SU-DHL-6 (cell line): ENCODE data around the gene SERPINA5.

ENCODE experiments used
- H2AFZ ChIP-seq: fragments of 200-600 bp; sonication (generic); 2 replicates; pipeline ENCODE4 v1.6.1; 2014; ENCODE audit warnings: low read depth, mild to moderate bottlenecking, moderate library complexity, mixed read lengths, antibody characterized with exemption, low read length; ENCODE audit not compliant: severe bottlenecking
- H3F3A ChIP-seq: fragments of 200-600 bp; shearing (Covaris generic); 2 replicates; pipeline ENCODE4 v1.6.0; 2016; ENCODE audit warnings: antibody characterized with exemption, mild to moderate bottlenecking; ENCODE audit not compliant: insufficient read depth
- H3K27ac ChIP-seq: fragments of 200-600 bp; sonication (generic); 2 replicates; pipeline ENCODE4 v1.5.1; 2016; ENCODE audit warnings: low read depth, mild to moderate bottlenecking, low read length, moderate library complexity, mixed read lengths
- H3K27me3 ChIP-seq: fragments of 200-600 bp; sonication (generic), shearing (Covaris generic); 2 replicates; pipeline ENCODE4 v1.6.0; 2014; ENCODE audit warnings: mild to moderate bottlenecking, low read length
- H3K36me3 ChIP-seq: fragments of 200-600 bp; sonication (generic); 2 replicates; pipeline ENCODE4 v1.6.1; 2014; ENCODE audit warnings: mild to moderate bottlenecking, low read length, mixed read lengths
- H3K4me2 ChIP-seq: fragments of 300-600, 200-600 bp; shearing (Covaris generic), sonication (generic); 2 replicates; pipeline ENCODE4 v1.6.0; 2014; ENCODE audit warnings: low read length, low read depth, mild to moderate bottlenecking; ENCODE audit not compliant: poor library complexity, severe bottlenecking
- H3K4me3 ChIP-seq: fragments of 200-600 bp; sonication (generic); 2 replicates; pipeline ENCODE4 v1.5.1; 2014; ENCODE audit warnings: antibody characterized with exemption, low read length, mild to moderate bottlenecking, mixed read lengths; ENCODE audit not compliant: insufficient read depth, poor library complexity, severe bottlenecking
- H3K79me2 ChIP-seq: fragments of 200-600 bp; sonication (generic); 2 replicates; pipeline ENCODE4 v1.6.1; 2014; ENCODE audit warnings: mild to moderate bottlenecking, low read length, moderate library complexity; ENCODE audit not compliant: insufficient read depth
- H3K9ac ChIP-seq: fragments of 200-600 bp; sonication (generic); 2 replicates; pipeline ENCODE4 v1.7.0; 2014; ENCODE audit warnings: mild to moderate bottlenecking, low read length
- H3K9me2 ChIP-seq: fragments of 200-600 bp; sonication (generic); replicated peaks from 2 replicates; pipeline ENCODE4 v1.6.1; 2014; ENCODE audit warnings: low read length; ENCODE audit not compliant: insufficient read depth
- H3K9me3 ChIP-seq: fragments of 200-600 bp; sonication (generic); 2 replicates; pipeline ENCODE4 v1.6.1; 2014; ENCODE audit warnings: low read length, mixed read lengths; ENCODE audit not compliant: insufficient read depth
- H4K20me1 ChIP-seq: fragments of 200-600 bp; sonication (generic); 2 replicates; pipeline ENCODE4 v1.6.1; 2014; ENCODE audit warnings: low read depth, mild to moderate bottlenecking, antibody characterized with exemption, low read length, moderate library complexity, mixed read lengths
- EZH2phosphoT487 ChIP-seq: fragments of 200-600 bp; sonication (generic), shearing (Covaris generic); conservative IDR thresholded peaks from 2 replicates; pipeline ENCODE4 v1.6.1; 2018; ENCODE audit warnings: mild to moderate bottlenecking, antibody characterized with exemption, low read length, moderate library complexity, mixed read lengths
- TF ChIP-seq, protein P1 (sequence below): fragments of 200-600 bp; sonication (generic); IDR thresholded peaks from one replicate; pipeline ENCODE4 v1.5.1; 2017; ENCODE audit warnings: antibody characterized with exemption, mild to moderate bottlenecking, low read length, moderate library complexity; ENCODE audit not compliant: insufficient read depth, poor library complexity, severe bottlenecking

SERPINA5 gene

DNA sequence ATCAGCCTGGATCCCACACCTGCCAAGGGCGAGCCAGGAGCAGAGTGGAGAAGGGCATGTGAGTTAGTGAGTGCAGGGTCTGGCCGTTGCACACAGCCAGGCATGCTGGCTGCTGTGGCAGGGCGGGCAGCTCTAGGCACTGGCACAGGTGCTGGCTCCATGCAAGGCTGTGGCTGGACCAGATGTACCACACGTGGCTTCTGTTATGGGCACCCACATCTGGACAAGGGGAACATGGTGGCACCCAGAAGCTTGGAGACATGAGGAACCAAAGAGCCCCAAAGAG, 51.0 kb downstream of the SERPINA5 start:
- no peaks in the 10 kb centered on the region for H3F3A ChIP-seq
- no peaks in the 10 kb centered on the region for H4K20me1 ChIP-seq
- H3K36me3 ChIP-seq = no peaks in the 10 kb centered on the region
- H3K9me2 ChIP-seq = no peaks in the 10 kb centered on the region
- H2AFZ ChIP-seq = no peak overlapping the region
- no peak overlapping the region for H3K4me3 ChIP-seq
- no peak overlapping the region for H3K4me2 ChIP-seq
- TF ChIP-seq, protein P1, sequence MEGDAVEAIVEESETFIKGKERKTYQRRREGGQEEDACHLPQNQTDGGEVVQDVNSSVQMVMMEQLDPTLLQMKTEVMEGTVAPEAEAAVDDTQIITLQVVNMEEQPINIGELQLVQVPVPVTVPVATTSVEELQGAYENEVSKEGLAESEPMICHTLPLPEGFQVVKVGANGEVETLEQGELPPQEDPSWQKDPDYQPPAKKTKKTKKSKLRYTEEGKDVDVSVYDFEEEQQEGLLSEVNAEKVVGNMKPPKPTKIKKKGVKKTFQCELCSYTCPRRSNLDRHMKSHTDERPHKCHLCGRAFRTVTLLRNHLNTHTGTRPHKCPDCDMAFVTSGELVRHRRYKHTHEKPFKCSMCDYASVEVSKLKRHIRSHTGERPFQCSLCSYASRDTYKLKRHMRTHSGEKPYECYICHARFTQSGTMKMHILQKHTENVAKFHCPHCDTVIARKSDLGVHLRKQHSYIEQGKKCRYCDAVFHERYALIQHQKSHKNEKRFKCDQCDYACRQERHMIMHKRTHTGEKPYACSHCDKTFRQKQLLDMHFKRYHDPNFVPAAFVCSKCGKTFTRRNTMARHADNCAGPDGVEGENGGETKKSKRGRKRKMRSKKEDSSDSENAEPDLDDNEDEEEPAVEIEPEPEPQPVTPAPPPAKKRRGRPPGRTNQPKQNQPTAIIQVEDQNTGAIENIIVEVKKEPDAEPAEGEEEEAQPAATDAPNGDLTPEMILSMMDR = no peak
- no peak overlapping the region for H3K9ac ChIP-seq
- H3K27me3 ChIP-seq = no peaks in the 10 kb centered on the region
- no peak overlapping the region for H3K27ac ChIP-seq
- H3K9me3 ChIP-seq = no peaks in the 10 kb centered on the region
- H3K79me2 ChIP-seq = no peaks in the 10 kb centered on the region

DNA sequence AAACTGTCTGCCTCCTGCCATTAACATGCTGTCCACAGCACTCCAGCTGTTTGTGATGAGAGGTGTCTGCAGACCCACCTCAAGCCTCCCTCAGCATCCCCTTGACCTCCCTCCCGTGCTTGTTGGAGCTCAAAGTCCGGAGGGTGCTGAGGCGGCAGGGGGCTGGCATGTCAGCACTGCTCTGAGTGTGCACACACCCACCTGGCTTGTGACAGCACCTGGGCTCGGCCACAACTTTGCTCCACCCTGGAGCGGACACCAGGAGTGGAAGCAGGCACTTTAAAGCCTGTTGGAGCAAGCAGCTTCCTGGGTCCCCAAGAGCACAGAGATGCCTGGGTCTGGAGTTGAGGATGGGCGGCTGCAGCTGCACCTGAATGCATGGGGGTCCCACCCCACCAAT, 51.9 kb downstream of the SERPINA5 start:
- H3K9me3 ChIP-seq = no peaks in the 10 kb centered on the region
- no peak overlapping the region for H2AFZ ChIP-seq
- no peak overlapping the region for H3K27ac ChIP-seq
- no peaks in the 10 kb centered on the region for H3F3A ChIP-seq
- no peaks in the 10 kb centered on the region for H3K36me3 ChIP-seq
- no peak overlapping the region for H3K9ac ChIP-seq
- H3K4me2 ChIP-seq = no peak overlapping the region
- H3K9me2 ChIP-seq = no peaks in the 10 kb centered on the region
- H4K20me1 ChIP-seq = no peaks in the 10 kb centered on the region
- H3K4me3 ChIP-seq = no peak overlapping the region
- H3K27me3 ChIP-seq = no peaks in the 10 kb centered on the region
- TF ChIP-seq, protein P1 = no peak
- TF ChIP-seq EZH2phosphoT487 = no peak
- no peaks in the 10 kb centered on the region for H3K79me2 ChIP-seq

DNA sequence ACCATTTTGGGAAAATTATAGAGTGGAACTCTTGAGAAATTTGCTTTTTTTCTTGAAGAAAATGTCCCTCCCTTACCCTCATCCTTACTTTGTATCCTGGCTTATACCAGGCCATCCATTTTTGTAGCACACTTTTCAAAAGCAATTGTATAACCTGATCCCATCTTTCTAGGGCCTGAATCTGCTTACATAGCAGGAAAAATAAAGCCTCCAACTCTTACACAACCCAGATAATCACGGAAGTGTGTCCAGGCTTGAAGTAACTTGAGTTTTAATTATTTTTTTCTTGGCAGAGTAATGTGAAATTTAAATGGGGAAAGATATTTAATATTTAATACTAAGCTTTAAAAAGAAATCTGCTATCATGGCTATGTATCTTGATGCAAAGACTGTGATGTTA, 53.9 kb downstream of the SERPINA5 start:
- Histone ChIP-seq H4K20me1 (no peaks in the 10 kb centered on the region), H3K4me3 (no peak overlapping the region), H3K27me3 (no peaks in the 10 kb centered on the region), H3K27ac (no peak overlapping the region), H2AFZ (no peak overlapping the region), H3K9me3 (no peaks in the 10 kb centered on the region), H3F3A (no peaks in the 10 kb centered on the region), H3K79me2 (no peaks in the 10 kb centered on the region), H3K36me3 (no peaks in the 10 kb centered on the region), H3K9ac (no peak overlapping the region), H3K4me2 (no peak overlapping the region), H3K9me2 (no peaks in the 10 kb centered on the region)
- no peak for TF ChIP-seq EZH2phosphoT487
- TF ChIP-seq, protein P1 = no peak
